Right lobe of liver (tissue), 4 donors: ENCODE data around the gene MAST2.

Experiments
- POLR2A ChIP-seq: fragments of 450-650 bp; IDR thresholded peaks from one replicate; pipeline ENCODE4 v1.6.1; 2017; ENCODE audit warnings: antibody characterized with exemption, mild to moderate bottlenecking
- TF ChIP-seq, protein P1 (sequence below), 4 donors: fragments of 200-600 bp in 3 of 4; fragments of 450-650 bp in 1 of 4; IDR thresholded peaks; one replicate each; pipeline versions ENCODE4 v1.5.1 to v1.8.0; 2016 to 2022; ENCODE audit warnings: antibody characterized with exemption in 4 of 4, mild to moderate bottlenecking in 2 of 4
- donor health status: DM: no; HTN: no; CAD: no.
- donor health status: DM: no; HTN: no; CAD: no.
- donor health status: DM: no; HTN: yes; CAD: no.

DNA sequence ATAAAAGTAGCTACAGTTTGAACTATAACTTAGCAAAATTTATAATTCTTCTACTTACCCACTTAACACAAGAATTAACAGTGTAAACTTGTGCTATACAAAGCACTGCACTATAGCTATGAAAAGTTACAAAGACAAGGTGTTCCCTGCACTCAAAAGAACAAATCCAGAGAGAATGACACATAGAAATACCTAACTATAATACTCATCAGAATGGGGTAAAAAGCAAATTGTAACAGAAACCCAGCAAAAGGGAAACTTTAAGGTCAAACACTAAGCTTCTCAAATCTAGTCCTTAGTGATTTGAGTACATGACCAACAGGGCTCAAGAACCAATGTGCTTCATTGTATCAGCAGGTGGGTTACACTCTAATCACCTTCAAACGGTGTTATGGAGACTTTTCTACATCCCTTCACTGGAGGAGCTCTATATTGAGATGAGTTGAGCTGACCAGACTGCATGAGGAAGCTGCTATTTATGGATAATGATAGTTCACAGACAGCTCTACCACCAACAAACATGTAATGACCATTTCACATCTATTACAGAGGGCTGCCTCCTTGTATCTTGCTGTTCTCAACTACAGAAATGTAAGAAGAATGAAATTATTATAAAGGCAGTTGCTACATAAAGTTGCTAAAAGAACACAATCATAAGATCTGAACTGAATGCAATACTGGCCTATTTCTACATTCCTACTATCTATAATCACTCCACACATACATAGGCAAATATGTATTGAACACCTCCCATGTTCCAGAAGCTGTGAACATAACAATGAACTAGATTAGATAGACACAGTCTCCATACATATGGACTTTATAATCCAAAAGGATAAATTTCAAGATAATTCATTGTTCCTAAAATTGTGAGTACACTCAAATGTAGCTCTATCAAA lies 281.4 kb downstream of the MAST2 start:
- TF ChIP-seq, protein P1, sequence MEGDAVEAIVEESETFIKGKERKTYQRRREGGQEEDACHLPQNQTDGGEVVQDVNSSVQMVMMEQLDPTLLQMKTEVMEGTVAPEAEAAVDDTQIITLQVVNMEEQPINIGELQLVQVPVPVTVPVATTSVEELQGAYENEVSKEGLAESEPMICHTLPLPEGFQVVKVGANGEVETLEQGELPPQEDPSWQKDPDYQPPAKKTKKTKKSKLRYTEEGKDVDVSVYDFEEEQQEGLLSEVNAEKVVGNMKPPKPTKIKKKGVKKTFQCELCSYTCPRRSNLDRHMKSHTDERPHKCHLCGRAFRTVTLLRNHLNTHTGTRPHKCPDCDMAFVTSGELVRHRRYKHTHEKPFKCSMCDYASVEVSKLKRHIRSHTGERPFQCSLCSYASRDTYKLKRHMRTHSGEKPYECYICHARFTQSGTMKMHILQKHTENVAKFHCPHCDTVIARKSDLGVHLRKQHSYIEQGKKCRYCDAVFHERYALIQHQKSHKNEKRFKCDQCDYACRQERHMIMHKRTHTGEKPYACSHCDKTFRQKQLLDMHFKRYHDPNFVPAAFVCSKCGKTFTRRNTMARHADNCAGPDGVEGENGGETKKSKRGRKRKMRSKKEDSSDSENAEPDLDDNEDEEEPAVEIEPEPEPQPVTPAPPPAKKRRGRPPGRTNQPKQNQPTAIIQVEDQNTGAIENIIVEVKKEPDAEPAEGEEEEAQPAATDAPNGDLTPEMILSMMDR (IDR thresholded peaks at IDR 0.05): no peak
- no peak for TF ChIP-seq POLR2A
